WERI-Rb-1 (cell line): Measurements from ENCODE around the gene TMEM87A.

Experiments used
- DNase-seq: peaks from one replicate; pipeline ENCODE4 v3.0.0-alpha.2; 2020
- H3K27ac ChIP-seq: fragments of 250-450 bp; sonication (Bioruptor Pico); 2 replicates; pipeline ENCODE4 v1.5.1; 2020; ENCODE audit warnings: mild to moderate bottlenecking, moderate library complexity
- H3K27me3 ChIP-seq: fragments of 250-450 bp; sonication (Bioruptor Pico); 2 replicates; pipeline ENCODE4 v1.5.1; 2021; ENCODE audit warnings: mild to moderate bottlenecking, low read depth, moderate library complexity; ENCODE audit not compliant: insufficient read depth, severe bottlenecking
- H3K36me3 ChIP-seq: fragments of 250-450 bp; sonication (Bioruptor Pico); 2 replicates; pipeline ENCODE4 v1.5.1; 2020; ENCODE audit warnings: mild to moderate bottlenecking, moderate library complexity
- H3K4me3 ChIP-seq: 2 replicates; pipeline ENCODE4 v1.5.1; 2011; ENCODE audit warnings: low read depth, mild to moderate bottlenecking, control low read depth, low read length
- H3K9me3 ChIP-seq: fragments of 250-450 bp; sonication (Bioruptor Pico); 2 replicates; pipeline ENCODE4 v1.5.1; 2021; ENCODE audit warnings: mild to moderate bottlenecking, moderate library complexity; ENCODE audit not compliant: severe bottlenecking
- CTCF ChIP-seq: IDR thresholded peaks from 2 replicates; pipeline ENCODE4 v1.5.1; 2011; ENCODE audit warnings: low read depth, mild to moderate bottlenecking, control low read depth, inconsistent platforms, low read length

The TMEM87A gene

GRCh38 chr15:42199126-42199525 is 74.1 kb downstream of the TMEM87A start:
- no peak for TF ChIP-seq CTCF
- Histone ChIP-seq H3K36me3 (peaks cover 10% of the 10 kb centered on the region; the same call in 1 of the 2 replicates), H3K27me3 (no peaks in the 10 kb centered on the region), H3K27ac (no peak overlapping the region), H3K4me3 (no peak overlapping the region), H3K9me3 (no peaks in the 10 kb centered on the region)
- DNase-seq: no peak

- no peak overlapping the region for H3K4me3 ChIP-seq
- no peak for TF ChIP-seq CTCF
- H3K27me3 ChIP-seq: no peaks in the 10 kb centered on the region
- DNase-seq: no peak
- H3K36me3 ChIP-seq: peaks cover 10% of the 10 kb centered on the region; the same call in 1 of the 2 replicates
- H3K9me3 ChIP-seq: no peaks in the 10 kb centered on the region
- H3K27ac ChIP-seq: no peak overlapping the region
These were observed 74.7 kb downstream of the TMEM87A start for GRCh38 chr15:42198516-42198915.

- no peak for DNase-seq
- peaks cover 13% of the 10 kb centered on the region for H3K36me3 ChIP-seq
These were observed 78.7 kb downstream of the TMEM87A start for GRCh38 chr15:42194513-42194912.

GRCh38 chr15:42193383-42193782 is 79.8 kb downstream of the TMEM87A start:
- TF ChIP-seq CTCF: no peak
- no peak for DNase-seq
- no peak overlapping the region for H3K27ac ChIP-seq
- no peak overlapping the region for H3K4me3 ChIP-seq
- no peaks in the 10 kb centered on the region for H3K27me3 ChIP-seq
- no peaks in the 10 kb centered on the region for H3K9me3 ChIP-seq
- peaks cover 23% of the 10 kb centered on the region for H3K36me3 ChIP-seq

More at GRCh38 chr15:42194513-42194912, 78.7 kb downstream of the TMEM87A start:
- no peaks in the 10 kb centered on the region for H3K27me3 ChIP-seq
- H3K27ac ChIP-seq: no peak overlapping the region
- no peak for TF ChIP-seq CTCF
- no peaks in the 10 kb centered on the region for H3K9me3 ChIP-seq
- H3K4me3 ChIP-seq: no peak overlapping the region

- no peak for TF ChIP-seq CTCF
- H3K36me3 ChIP-seq: peaks cover 32% of the 10 kb centered on the region
- no peak overlapping the region for H3K27ac ChIP-seq
- no peak overlapping the region for H3K4me3 ChIP-seq
- no peaks in the 10 kb centered on the region for H3K9me3 ChIP-seq
- H3K27me3 ChIP-seq: no peaks in the 10 kb centered on the region
- no peak for DNase-seq
These were observed 81.5 kb downstream of the TMEM87A start for GRCh38 chr15:42191610-42192346.

- no peaks in the 10 kb centered on the region for H3K27me3 ChIP-seq
- no peak overlapping the region for H3K27ac ChIP-seq
- no peak for DNase-seq
- H3K9me3 ChIP-seq: no peaks in the 10 kb centered on the region
- no peak for TF ChIP-seq CTCF
- no peak overlapping the region for H3K4me3 ChIP-seq
- peaks cover 42% of the 10 kb centered on the region for H3K36me3 ChIP-seq
These were observed 82.9 kb downstream of the TMEM87A start for GRCh38 chr15:42190370-42190769.
